Measurements from ENCODE around the gene NELFB. TPM values are rescaled to one million over a fixed set of nuclear protein-coding genes. Genes with fewer than 3 reads are reported as not detected.

Gene NELFB
- total RNA-seq, 1 experiment from 2014 or later = 71.7 TPM

- no CpG with 5 or more reads among the region's 21 CpGs for WGBS (ENCODE audit: extremely low coverage, insufficient read length, low lambda C conversion rate)
- H3K9me3 Mint-ChIP-seq = no peaks in the 10 kb centered on the region
- no peaks in the 10 kb centered on the region; the same call in 1 of the 2 replicates for H3K4me1 ChIP-seq (ENCODE audit: insufficient read depth, low read length)
- TF ChIP-seq CTCF (conservative IDR thresholded peaks at IDR 0.05) = no peak; the same call in 2 of the 3 replicates
- no peaks in the 10 kb centered on the region for H3K23me2 ChIP-seq (ENCODE audit: insufficient read length, low read depth, low read length, poor library complexity, severe bottlenecking)
- no peaks in the 10 kb centered on the region for H3K79me2 ChIP-seq (ENCODE audit: insufficient read depth, low read length)
- no peak overlapping the region for H2BK15ac ChIP-seq (ENCODE audit: low read depth, low read length)
- peaks cover under 1% of the 10 kb centered on the region for H3K79me1 ChIP-seq (ENCODE audit: insufficient read depth, low read depth, low read length, poor library complexity, severe bottlenecking)
- no peak for DNase-seq
- no peak overlapping the region for H4K8ac ChIP-seq (replicated peaks; ENCODE audit: insufficient read length, low read depth, low read length)
- no peak overlapping the region for H3K18ac ChIP-seq (ENCODE audit: insufficient read length, low read depth, low read length)
- no peaks in the 10 kb centered on the region for H4K20me1 ChIP-seq (ENCODE audit: control insufficient read depth, insufficient read depth, insufficient read length)
- H4K5ac ChIP-seq (ENCODE audit: insufficient read length, low read depth, low read length) = no peak overlapping the region
- H3K4ac ChIP-seq (ENCODE audit: low read depth, low read length) = no peak overlapping the region
- no peak overlapping the region for H3T11ph ChIP-seq (ENCODE audit: low read length)
- H2AFZ ChIP-seq (ENCODE audit: low read length) = no peak overlapping the region
- no peak overlapping the region for H3K4me3 Mint-ChIP-seq
- H2BK120ac ChIP-seq (ENCODE audit: low read depth, low read length, poor library complexity, severe bottlenecking) = no peak overlapping the region
- no peak overlapping the region for H2BK5ac ChIP-seq (ENCODE audit: insufficient read length, low read length)
- no peaks in the 10 kb centered on the region for H3K27me3 Mint-ChIP-seq (ENCODE audit: low read depth)
- H3K36me3 Mint-ChIP-seq (ENCODE audit: insufficient read depth in 1 of 3, low read depth in 3 of 3) = peaks cover 6 to 41% (median 32%) of the 10 kb centered on the region in 3 experiments; a peak in 6 of 7 replicates
- H2BK20ac ChIP-seq (ENCODE audit: low read depth, low read length, poor library complexity, severe bottlenecking) = no peak overlapping the region
- H4K91ac ChIP-seq (ENCODE audit: insufficient read length, low read depth, low read length) = no peak overlapping the region
- H2BK12ac ChIP-seq (ENCODE audit: insufficient read length, low read depth, low read length) = no peak overlapping the region
- H3K4me1 Mint-ChIP-seq = peaks cover 4 to 5% of the 10 kb centered on the region in 2 experiments
- no peak overlapping the region for H3K23ac ChIP-seq (ENCODE audit: insufficient read length, low read depth, low read length)
- no peak overlapping the region for H3K56ac ChIP-seq (ENCODE audit: insufficient read length, low read depth, low read length)
- no peak overlapping the region for H3K4me2 ChIP-seq (ENCODE audit: insufficient read depth, insufficient read length, low read length)
- no peak overlapping the region for H3K14ac ChIP-seq (ENCODE audit: insufficient read depth, low read length)
- H3K9me3 ChIP-seq (ENCODE audit: control insufficient read depth, low read depth, low read length) = no peaks in the 10 kb centered on the region
- H3K27ac ChIP-seq (ENCODE audit: insufficient read length, low read depth, low read length) = no peak overlapping the region
- H2AK5ac ChIP-seq (ENCODE audit: insufficient read length, low read length) = no peak overlapping the region
- H3K9ac ChIP-seq (ENCODE audit: extremely low read depth, insufficient read length, low read length) = no peak overlapping the region
- H3K27ac Mint-ChIP-seq = no peak overlapping the region
- no peaks in the 10 kb centered on the region for H3K27me3 ChIP-seq (ENCODE audit: insufficient read depth, low read length)
Observed at GRCh38 chr9:137212520-137212919, 42.6 kb upstream of the NELFB start.

All from H9 (cell line).